Inflammatory macrophage treated with lipopolysaccharide for 4 hours (primary cell): ENCODE data around the gene VEGFB.

Source experiments
- DNase-seq: peaks from one replicate; pipeline ENCODE4 v3.0.0-alpha.2; 2020

VEGFB gene

DNA sequence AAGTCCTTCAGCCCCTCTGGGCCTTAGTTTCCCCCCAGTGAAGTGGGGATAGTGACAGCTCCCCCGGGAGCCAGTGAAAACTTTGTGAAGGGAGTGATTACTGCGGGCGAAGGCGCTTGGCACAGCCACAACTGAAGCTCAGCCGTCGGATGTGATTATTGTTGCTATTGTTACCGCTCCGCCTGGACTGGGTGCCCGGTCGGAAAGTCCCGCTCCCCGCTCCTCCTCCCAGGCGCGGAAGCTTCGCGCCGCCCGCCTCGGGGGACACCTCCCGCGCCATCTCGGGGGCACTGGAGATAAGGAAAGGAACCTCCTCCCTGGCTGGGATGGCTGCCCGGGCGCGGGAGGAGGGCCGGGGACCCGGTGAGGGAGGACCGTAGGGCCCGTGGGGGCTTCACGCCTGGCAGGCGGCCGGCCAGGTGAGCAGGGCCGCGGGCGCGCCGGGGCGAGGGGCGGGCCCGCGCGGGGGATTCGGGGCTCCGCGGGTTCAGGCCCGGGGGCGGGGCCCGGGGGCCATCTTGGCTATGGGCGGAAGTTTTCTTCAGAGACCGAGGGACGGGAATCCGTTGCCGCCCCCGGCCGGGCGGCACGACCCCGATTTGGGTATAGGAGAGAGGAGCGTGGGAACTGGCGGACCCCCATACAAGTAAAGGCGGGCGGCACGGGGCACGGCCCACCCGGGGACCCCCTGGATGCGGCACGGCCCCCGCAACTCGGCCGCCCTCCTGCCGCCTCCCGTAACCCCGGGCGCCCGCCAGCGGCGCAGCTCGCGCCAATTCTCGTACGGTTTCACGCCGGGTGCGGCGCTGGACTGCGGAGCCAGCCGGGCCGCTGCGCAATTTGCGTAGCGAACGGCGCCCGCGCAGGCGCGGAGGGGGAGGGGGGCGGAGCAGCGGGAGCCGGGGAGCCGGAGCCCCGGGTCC lies 50.8 kb downstream of the VEGFB start, which contains the start of gene GPR137:
GPR137 (plus strand) TSS at position 887 of the 923 bp plus-strand sequence. CDS start 677 bp downstream, outside the sequence.
- DNase-seq = peak; percentile 75

- no peak for DNase-seq
These were observed 51.8 kb downstream of the VEGFB start for GRCh38 chr11:64285885-64286800.

- DNase-seq = no peak
These were observed 52.4 kb downstream of the VEGFB start for GRCh38 chr11:64286801-64287159.

DNA sequence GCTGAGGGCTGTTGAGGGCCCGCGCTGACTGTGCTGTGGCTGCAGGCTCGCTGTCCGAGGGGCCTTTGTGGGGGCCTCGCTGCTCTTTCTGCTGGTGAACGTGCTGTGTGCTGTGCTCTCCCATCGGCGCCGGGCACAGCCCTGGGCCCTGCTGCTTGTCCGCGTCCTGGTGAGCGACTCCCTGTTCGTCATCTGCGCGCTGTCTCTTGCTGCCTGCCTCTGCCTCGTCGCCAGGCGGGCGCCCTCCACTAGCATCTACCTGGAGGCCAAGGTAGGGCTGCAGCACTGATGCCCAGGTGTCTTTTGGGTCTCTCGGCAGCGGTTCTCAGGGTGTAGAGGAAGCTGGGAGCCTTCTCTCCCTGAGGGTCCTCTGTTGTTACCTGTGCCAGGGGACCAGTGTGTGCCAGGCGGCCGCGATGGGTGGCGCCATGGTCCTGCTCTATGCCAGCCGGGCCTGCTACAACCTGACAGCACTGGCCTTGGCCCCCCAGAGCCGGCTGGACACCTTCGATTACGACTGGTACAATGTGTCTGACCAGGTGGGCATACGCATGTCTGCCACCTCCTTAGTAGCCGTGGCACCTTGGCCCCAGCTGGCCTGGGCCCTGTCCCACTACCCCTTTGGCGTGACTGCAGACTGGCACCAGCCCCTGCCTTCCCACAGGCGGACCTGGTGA lies 53.4 kb downstream of the VEGFB start:
- DNase-seq = no peak

DNA sequence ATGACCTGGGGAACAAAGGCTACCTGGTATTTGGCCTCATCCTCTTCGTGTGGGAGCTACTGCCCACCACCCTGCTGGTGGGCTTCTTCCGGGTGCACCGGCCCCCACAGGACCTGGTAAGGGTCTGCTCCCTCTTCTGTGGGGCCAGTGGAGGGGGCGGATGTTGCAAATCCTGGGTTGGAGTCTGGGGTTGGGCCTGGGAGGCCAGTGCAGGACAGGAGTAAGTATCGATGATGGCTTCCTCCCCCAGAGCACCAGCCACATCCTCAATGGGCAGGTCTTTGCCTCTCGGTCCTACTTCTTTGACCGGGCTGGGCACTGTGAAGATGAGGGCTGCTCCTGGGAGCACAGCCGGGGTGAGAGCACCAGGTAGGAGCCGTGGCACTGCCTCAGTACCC lies 54.0 kb downstream of the VEGFB start:
- DNase-seq = no peak
